Endothelial cell of umbilical vein (primary cell): ENCODE data around the gene WASF3. TPM values are rescaled to one million over a fixed set of nuclear protein-coding genes. Genes with fewer than 3 reads are reported as not detected.

Source experiments
- BruUV-seq: library from RNA; stranded (reverse); fragments of 400-500 nt; replicated peaks from 2 replicates; lab custom pipeline; 2021; lab: Mats Ljungman, UMichigan
- CTCF ChIA-PET: fragments of 300-600, 350-600 bp; sonication (Branson Sonifier 250); formaldehyde crosslinking; loops from one replicate; lab custom pipeline; 2021; ENCODE audit warnings: antibody characterized with exemption, inconsistent platforms; lab: Charles Lee
- POLR2A ChIA-PET: fragments of 300-600, 350-600 bp; sonication (Branson Sonifier 250); formaldehyde crosslinking; loops from one replicate; lab custom pipeline; 2021; ENCODE audit warnings: antibody characterized with exemption, inconsistent platforms; lab: Charles Lee
- DNase-seq: peaks from one replicate; pipeline ENCODE4 v3.0.0-alpha.2; 2011; ENCODE audit warnings: low read depth, low spot score
- FAIRE-seq: peaks from 2 replicates; lab custom pipeline; 2011; peaks lifted over from hg19 to GRCh38; lab: Jason Lieb, UNC
- H2AFZ ChIP-seq: 2 replicates; pipeline ENCODE4 v1.6.0; 2012; ENCODE audit warnings: low read depth, low read length, control low read depth, inconsistent platforms
- H3K27ac ChIP-seq: 2 replicates; pipeline ENCODE4 v1.5.1; 2011; ENCODE audit warnings: low read depth, mild to moderate bottlenecking, control low read depth, low read length, moderate library complexity; ENCODE audit not compliant: insufficient read depth
- H3K27me3 ChIP-seq, 2 experiments: 2 replicates each; pipeline versions ENCODE4 v1.6.0 to v1.6.1; 2011; ENCODE audit warnings: low read length in 2 of 2, mixed read lengths in 1 of 2; ENCODE audit not compliant: control insufficient read depth in 2 of 2, insufficient read depth in 2 of 2
- H3K36me3 ChIP-seq, 2 experiments: 2 replicates in 1 of 2; 3 replicates in 1 of 2; pipeline ENCODE4 v1.5.1; 2011; ENCODE audit warnings: low read length in 2 of 2, mild to moderate bottlenecking in 1 of 2, moderate library complexity in 1 of 2; ENCODE audit not compliant: control insufficient read depth in 2 of 2, insufficient read depth in 2 of 2; ENCODE audit errors: extremely low read depth in 1 of 2
- H3K4me1 ChIP-seq: 3 replicates; pipeline ENCODE4 v1.5.1; 2011; ENCODE audit warnings: mild to moderate bottlenecking, low read length; ENCODE audit not compliant: control insufficient read depth, insufficient read depth; ENCODE audit errors: extremely low read depth
- H3K4me2 ChIP-seq: 2 replicates; pipeline ENCODE4 v1.6.1; 2011; ENCODE audit warnings: low read length, control low read depth, mixed read lengths; ENCODE audit not compliant: insufficient read depth
- H3K4me3 ChIP-seq, 3 experiments: fragments of 200-600 bp in 1 of 3; sonication (generic), shearing (Covaris generic) in 1 of 3; replicated peaks in 1 of 3; 2 replicates each; pipeline ENCODE4 v1.5.1; 2011 to 2016; ENCODE audit warnings: control low read depth in 3 of 3, low read length in 3 of 3, mild to moderate bottlenecking in 2 of 3, inconsistent platforms in 1 of 3, low read depth in 1 of 3, moderate library complexity in 1 of 3; ENCODE audit not compliant: insufficient read depth in 1 of 3
- H3K79me2 ChIP-seq: 2 replicates; pipeline ENCODE4 v1.6.0; 2012; ENCODE audit warnings: low read length, inconsistent platforms; ENCODE audit not compliant: control insufficient read depth, insufficient read depth
- H3K9ac ChIP-seq: replicated peaks from 2 replicates; pipeline ENCODE3; 2011; ENCODE audit warnings: low read length, control low read depth; ENCODE audit not compliant: insufficient read depth; ENCODE audit errors: extremely low read depth
- H3K9me1 ChIP-seq: replicated peaks from 3 replicates; pipeline ENCODE4 v1.6.0; 2011; ENCODE audit warnings: mild to moderate bottlenecking, low read length; ENCODE audit not compliant: control insufficient read depth, insufficient read depth; ENCODE audit errors: extremely low read depth
- H3K9me3 ChIP-seq: replicated peaks from 2 replicates; pipeline ENCODE4 v1.5.1; 2012; ENCODE audit warnings: low read length, inconsistent platforms; ENCODE audit not compliant: control insufficient read depth, insufficient read depth
- H4K20me1 ChIP-seq: replicated peaks from 2 replicates; pipeline ENCODE3; 2011; ENCODE audit warnings: mild to moderate bottlenecking, low read length; ENCODE audit not compliant: control insufficient read depth, insufficient read depth; ENCODE audit errors: extremely low read depth
- EZH2 ChIP-seq: IDR thresholded peaks from 2 replicates; pipeline ENCODE4 v1.6.1; 2012; ENCODE audit warnings: borderline replicate concordance, low read depth, mild to moderate bottlenecking, moderate library complexity, low read length, inconsistent platforms; ENCODE audit not compliant: severe bottlenecking
- FOS ChIP-seq: IDR thresholded peaks from 2 replicates; pipeline ENCODE4 v1.6.1; 2011; ENCODE audit warnings: mild to moderate bottlenecking, low read length, moderate library complexity, borderline replicate concordance; ENCODE audit not compliant: insufficient read depth
- GATA2 ChIP-seq: IDR thresholded peaks from 2 replicates; pipeline ENCODE4 v1.7.0; 2011; ENCODE audit warnings: low read depth, mild to moderate bottlenecking, moderate library complexity, mixed read lengths, low read length; ENCODE audit not compliant: insufficient read length, insufficient read depth
- JUN ChIP-seq: IDR thresholded peaks from 2 replicates; pipeline ENCODE4 v1.6.1; 2011; ENCODE audit warnings: borderline replicate concordance, low read depth; ENCODE audit not compliant: insufficient read length, insufficient read depth
- MYC ChIP-seq: IDR thresholded peaks from one replicate; pipeline ENCODE4 v1.6.1; 2011; ENCODE audit warnings: mild to moderate bottlenecking, low read depth, low read length
- POLR2A ChIP-seq: IDR thresholded peaks from 2 replicates; pipeline ENCODE4 v1.6.1; 2012; ENCODE audit warnings: low read depth, mild to moderate bottlenecking, control low read depth, low read length
- POLR2AphosphoS5 ChIP-seq: IDR thresholded peaks from 2 replicates; pipeline ENCODE4 v1.6.1; 2012; ENCODE audit warnings: low read depth, mild to moderate bottlenecking, control low read depth, low read length, moderate library complexity; ENCODE audit not compliant: insufficient read depth
- dilution Hi-C: fragments of 300-500 bp; cut with MboI; formaldehyde crosslinking; loops from one replicate; pipeline ENCODE4 v1.15.0; 2019; ENCODE audit warnings: low sequenced_read_pairs; ENCODE audit not compliant: extremely low pct_ligation_motif_present
- intact Hi-C: fragments of 100-400 bp; cut with micrococcal nuclease; formaldehyde crosslinking; loops from one replicate; pipeline ENCODE4 v1.10.0; 2022
- polyA plus RNA-seq, 4 experiments: library from polyadenylated mRNA; depleted of rRNA in 3 of 4; stranded (reverse) in 3 of 4; unstranded in 1 of 4; fragments of >200 nt; gene quantifications; 2 replicates each; pipeline versions ENCODE4 v1.2.1 to v1.2.3, GENCODE V29; 2011 to 2012; ENCODE audit warnings: missing spikeins in 1 of 4
- total RNA-seq: library from RNA; stranded (reverse); gene quantifications from 2 replicates; pipeline ENCODE4 v1.2.3, GENCODE V29; 2021
- TF ChIP-seq, protein P1 (sequence below), 2 donors: IDR thresholded peaks; 1 replicate in 1 of 2; 2 replicates in 1 of 2; pipeline ENCODE4 v1.5.1; 2011; ENCODE audit warnings: low read length in 2 of 2, mild to moderate bottlenecking in 2 of 2, moderate library complexity in 2 of 2, control low read depth in 1 of 2, inconsistent platforms in 1 of 2, low read depth in 1 of 2; ENCODE audit not compliant: insufficient read depth in 1 of 2; ENCODE audit errors: extremely low read depth in 1 of 2
- TF ChIP-seq, protein P2 (sequence below): IDR thresholded peaks from 2 replicates; pipeline ENCODE4 v1.6.1; 2011; ENCODE audit not compliant: insufficient read depth, insufficient read length

WASF3 gene
- total and polyA plus RNA-seq, 2 donors (not counting 3 experiments of a cell fraction or from before 2014, with no cell fraction given), result 18.5 to 32.4 TPM

DNA sequence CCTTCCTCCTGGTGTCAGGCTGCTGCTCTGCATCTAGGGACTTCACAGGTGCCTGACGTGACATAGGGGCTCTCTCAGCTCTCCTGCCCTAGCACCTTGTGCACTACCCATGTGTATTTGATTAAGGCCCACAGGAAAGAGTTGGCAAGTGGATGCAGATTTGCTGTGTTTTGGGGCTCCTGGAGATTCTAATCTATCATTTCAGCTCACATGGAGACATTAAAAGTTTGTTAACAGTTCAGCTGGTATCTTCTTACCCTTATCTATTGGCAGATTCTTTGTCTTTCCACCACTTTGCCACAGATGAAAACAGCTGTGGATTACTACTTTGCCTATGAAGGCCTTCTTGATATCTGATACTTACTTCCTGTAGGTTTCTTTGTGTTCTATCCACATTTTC, 41.9 kb downstream of the WASF3 start:
- TF ChIP-seq POLR2A (no peak), POLR2AphosphoS5 (no peak)
- TF ChIP-seq, protein P1, sequence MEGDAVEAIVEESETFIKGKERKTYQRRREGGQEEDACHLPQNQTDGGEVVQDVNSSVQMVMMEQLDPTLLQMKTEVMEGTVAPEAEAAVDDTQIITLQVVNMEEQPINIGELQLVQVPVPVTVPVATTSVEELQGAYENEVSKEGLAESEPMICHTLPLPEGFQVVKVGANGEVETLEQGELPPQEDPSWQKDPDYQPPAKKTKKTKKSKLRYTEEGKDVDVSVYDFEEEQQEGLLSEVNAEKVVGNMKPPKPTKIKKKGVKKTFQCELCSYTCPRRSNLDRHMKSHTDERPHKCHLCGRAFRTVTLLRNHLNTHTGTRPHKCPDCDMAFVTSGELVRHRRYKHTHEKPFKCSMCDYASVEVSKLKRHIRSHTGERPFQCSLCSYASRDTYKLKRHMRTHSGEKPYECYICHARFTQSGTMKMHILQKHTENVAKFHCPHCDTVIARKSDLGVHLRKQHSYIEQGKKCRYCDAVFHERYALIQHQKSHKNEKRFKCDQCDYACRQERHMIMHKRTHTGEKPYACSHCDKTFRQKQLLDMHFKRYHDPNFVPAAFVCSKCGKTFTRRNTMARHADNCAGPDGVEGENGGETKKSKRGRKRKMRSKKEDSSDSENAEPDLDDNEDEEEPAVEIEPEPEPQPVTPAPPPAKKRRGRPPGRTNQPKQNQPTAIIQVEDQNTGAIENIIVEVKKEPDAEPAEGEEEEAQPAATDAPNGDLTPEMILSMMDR (IDR thresholded peaks at IDR 0.05; ENCODE audit: extremely low read depth in 1 of 2, insufficient read depth in 1 of 2, low read depth in 1 of 2, low read length in 2 of 2), result no peak
- Histone ChIP-seq H3K9me3 (no peaks in the 10 kb centered on the region), H2AFZ (no peak overlapping the region), H3K4me3 (no peak overlapping the region), H3K9ac (no peak overlapping the region), H3K79me2 (peaks cover 63% of the 10 kb centered on the region), H3K4me1 (peaks cover 19% of the 10 kb centered on the region), H4K20me1 (no peaks in the 10 kb centered on the region), H3K36me3 (no peaks in the 10 kb centered on the region), H3K27ac (no peak overlapping the region), H3K9me1 (no peaks in the 10 kb centered on the region), H3K27me3 (no peaks in the 10 kb centered on the region), H3K4me2 (no peak overlapping the region)
- dilution Hi-C loops (no loop called here), intact Hi-C loops (no loop called here)
- CTCF ChIA-PET, result interaction anchor here (1.2 to 2.5 kb wide), 5 partner anchors 9 to 103 kb away, joined by 3 to 10 read pairs (median 4); no protein-coding TSS in a partner anchor
- DNase-seq (no peak), FAIRE-seq (no peak)
- no TSS peak for BruUV-seq
- POLR2A ChIA-PET, result no interaction called here

DNA sequence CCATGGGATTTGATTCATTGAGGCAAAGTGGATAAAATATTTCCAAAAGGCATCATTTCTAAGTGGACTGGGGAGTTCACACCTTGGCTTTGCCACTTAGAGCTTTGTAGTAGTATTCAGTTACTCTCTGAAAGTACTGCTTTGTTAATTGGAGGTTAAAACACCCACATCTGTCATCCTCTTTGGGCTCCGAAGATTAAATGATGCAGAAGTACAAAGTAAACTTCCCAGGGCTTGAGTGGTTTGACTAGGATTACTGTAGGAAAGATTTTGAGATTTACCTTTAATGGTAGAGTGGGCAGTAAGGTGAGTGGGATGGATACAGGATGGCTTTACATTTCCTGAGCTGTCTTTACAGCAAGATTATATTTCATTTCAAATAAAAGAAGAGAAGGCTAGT, 42.4 kb downstream of the WASF3 start:
- intact Hi-C loops (no loop called here), dilution Hi-C loops (no loop called here)
- peaks cover 61% of the 10 kb centered on the region for H3K79me2 ChIP-seq
- no peak overlapping the region for H2AFZ ChIP-seq
- ChIA-PET POLR2A (no interaction called here), CTCF (interaction anchor here (0.9 to 2.5 kb wide), 5 partner anchors 9 to 103 kb away, joined by 3 to 10 read pairs (median 4); no protein-coding TSS in a partner anchor)
- TF ChIP-seq GATA2, result no peak
- no peak for TF ChIP-seq FOS
- TF ChIP-seq EZH2, result no peak
- TF ChIP-seq, protein P1 (IDR thresholded peaks at IDR 0.05; ENCODE audit: extremely low read depth in 1 of 2, insufficient read depth in 1 of 2, low read depth in 1 of 2, low read length in 2 of 2), result no peak
- no peak for TF ChIP-seq MYC
- no peak for TF ChIP-seq POLR2A
- TF ChIP-seq, protein P2, sequence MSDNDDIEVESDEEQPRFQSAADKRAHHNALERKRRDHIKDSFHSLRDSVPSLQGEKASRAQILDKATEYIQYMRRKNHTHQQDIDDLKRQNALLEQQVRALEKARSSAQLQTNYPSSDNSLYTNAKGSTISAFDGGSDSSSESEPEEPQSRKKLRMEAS, result no peak
- no peak for TF ChIP-seq POLR2AphosphoS5
- TF ChIP-seq JUN, result no peak
- no peaks in the 10 kb centered on the region for H3K36me3 ChIP-seq
- H3K4me3 ChIP-seq, result no peak overlapping the region
- no peak for DNase-seq
- no peak overlapping the region for H3K4me2 ChIP-seq
- H3K9me1 ChIP-seq, result no peaks in the 10 kb centered on the region
- H3K27ac ChIP-seq, result no peak overlapping the region
- H3K4me1 ChIP-seq, result peaks cover 19% of the 10 kb centered on the region
- no peak overlapping the region for H3K9ac ChIP-seq
- no peaks in the 10 kb centered on the region for H3K9me3 ChIP-seq
- FAIRE-seq, result no peak
- no peaks in the 10 kb centered on the region for H3K27me3 ChIP-seq
- no peaks in the 10 kb centered on the region for H4K20me1 ChIP-seq
- no TSS peak for BruUV-seq
